Measurements from ENCODE around the gene SBK1. TPM values are rescaled to one million over a fixed set of nuclear protein-coding genes. Genes with fewer than 3 reads are reported as not detected.

The SBK1 gene
- total and polyA plus RNA-seq, 2 donors (not counting 1 experiment from before 2014, with no cell fraction given) = under 0.01 TPM; not detected in 1

- Histone ChIP-seq H3K4me2 (ENCODE audit: extremely low read depth, insufficient read depth, low read length) (no peak overlapping the region), H3K4me3 (replicated peaks in 1 of 4; ENCODE audit: control extremely low read depth in 1 of 4, insufficient read depth in 1 of 4, low read depth in 3 of 4, low read length in 4 of 4) (no peak overlapping the region), H3K79me2 (ENCODE audit: control insufficient read depth, insufficient read depth, low read length) (no peaks in the 10 kb centered on the region), H3K27me3 (ENCODE audit: control insufficient read depth, insufficient read depth, low read length) (peaks cover 26% of the 10 kb centered on the region), H4K20me1 (ENCODE audit: control insufficient read depth, extremely low read depth, insufficient read depth, low read length) (no peaks in the 10 kb centered on the region), H3K9me3 (ENCODE audit: control insufficient read depth, insufficient read depth, low read depth, low read length) (no peaks in the 10 kb centered on the region), H3K9ac (ENCODE audit: insufficient read depth, low read length) (no peak overlapping the region), H3K27ac (ENCODE audit: insufficient read depth, low read length) (no peak overlapping the region), H3K4me1 (ENCODE audit: control insufficient read depth, extremely low read depth, insufficient read depth, low read length) (no peaks in the 10 kb centered on the region), H2AFZ (ENCODE audit: low read length) (no peak overlapping the region), H3K36me3 (ENCODE audit: control insufficient read depth, insufficient read depth, low read length) (no peaks in the 10 kb centered on the region)
- TF ChIP-seq CTCF (conservative IDR thresholded peaks at IDR 0.05 in 1 of 2, IDR thresholded peaks at IDR 0.05 in 1 of 2; ENCODE audit: low read depth in 1 of 2, low read length in 2 of 2) (no peak), EZH2 (IDR thresholded peaks at IDR 0.05; ENCODE audit: low read length, missing control alignments) (no peak)
- no peak for DNase-seq (ENCODE audit: low read depth in 2 of 2)
Observed at GRCh38 chr16:28289939-28290858, 2.1 kb upstream of the SBK1 start.

DNA sequence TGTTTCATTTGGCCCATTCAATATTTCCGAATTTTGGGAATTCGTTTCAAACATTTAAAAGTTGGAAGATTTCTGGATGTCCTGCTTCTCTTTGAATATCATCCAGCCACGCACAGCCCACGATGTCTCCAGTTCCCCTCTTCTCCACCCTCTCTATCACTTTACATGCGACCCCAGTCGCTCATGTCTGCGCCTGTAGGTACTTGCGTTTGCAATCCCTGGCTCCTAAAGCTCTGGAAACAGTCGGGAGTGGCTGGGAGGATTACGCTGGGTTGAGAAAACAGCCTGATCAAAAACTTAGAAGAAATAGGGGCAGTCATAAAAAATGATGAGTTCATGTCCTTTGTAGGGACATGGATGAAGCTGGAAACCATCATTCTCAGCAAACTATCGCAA is 1.5 kb upstream of the SBK1 start:
- TF ChIP-seq EZH2 (IDR thresholded peaks at IDR 0.05; ENCODE audit: low read length, missing control alignments) (no peak), CTCF (conservative IDR thresholded peaks at IDR 0.05 in 1 of 2, IDR thresholded peaks at IDR 0.05 in 1 of 2; ENCODE audit: low read depth in 1 of 2, low read length in 2 of 2) (no peak)
- Histone ChIP-seq H3K9me3 (ENCODE audit: control insufficient read depth, insufficient read depth, low read depth, low read length) (no peaks in the 10 kb centered on the region), H3K27me3 (ENCODE audit: control insufficient read depth, insufficient read depth, low read length) (peaks cover 26% of the 10 kb centered on the region), H3K4me3 (replicated peaks in 1 of 4; ENCODE audit: control extremely low read depth in 1 of 4, insufficient read depth in 1 of 4, low read depth in 3 of 4, low read length in 4 of 4) (no peak overlapping the region), H3K4me2 (ENCODE audit: extremely low read depth, insufficient read depth, low read length) (no peak overlapping the region), H3K9ac (ENCODE audit: insufficient read depth, low read length) (no peak overlapping the region), H3K36me3 (ENCODE audit: control insufficient read depth, insufficient read depth, low read length) (no peaks in the 10 kb centered on the region), H3K4me1 (ENCODE audit: control insufficient read depth, extremely low read depth, insufficient read depth, low read length) (no peaks in the 10 kb centered on the region), H3K79me2 (ENCODE audit: control insufficient read depth, insufficient read depth, low read length) (no peaks in the 10 kb centered on the region), H3K27ac (ENCODE audit: insufficient read depth, low read length) (no peak overlapping the region), H4K20me1 (ENCODE audit: control insufficient read depth, extremely low read depth, insufficient read depth, low read length) (no peaks in the 10 kb centered on the region), H2AFZ (ENCODE audit: low read length) (no peak overlapping the region)
- no peak for DNase-seq (ENCODE audit: low read depth in 2 of 2)

DNA sequence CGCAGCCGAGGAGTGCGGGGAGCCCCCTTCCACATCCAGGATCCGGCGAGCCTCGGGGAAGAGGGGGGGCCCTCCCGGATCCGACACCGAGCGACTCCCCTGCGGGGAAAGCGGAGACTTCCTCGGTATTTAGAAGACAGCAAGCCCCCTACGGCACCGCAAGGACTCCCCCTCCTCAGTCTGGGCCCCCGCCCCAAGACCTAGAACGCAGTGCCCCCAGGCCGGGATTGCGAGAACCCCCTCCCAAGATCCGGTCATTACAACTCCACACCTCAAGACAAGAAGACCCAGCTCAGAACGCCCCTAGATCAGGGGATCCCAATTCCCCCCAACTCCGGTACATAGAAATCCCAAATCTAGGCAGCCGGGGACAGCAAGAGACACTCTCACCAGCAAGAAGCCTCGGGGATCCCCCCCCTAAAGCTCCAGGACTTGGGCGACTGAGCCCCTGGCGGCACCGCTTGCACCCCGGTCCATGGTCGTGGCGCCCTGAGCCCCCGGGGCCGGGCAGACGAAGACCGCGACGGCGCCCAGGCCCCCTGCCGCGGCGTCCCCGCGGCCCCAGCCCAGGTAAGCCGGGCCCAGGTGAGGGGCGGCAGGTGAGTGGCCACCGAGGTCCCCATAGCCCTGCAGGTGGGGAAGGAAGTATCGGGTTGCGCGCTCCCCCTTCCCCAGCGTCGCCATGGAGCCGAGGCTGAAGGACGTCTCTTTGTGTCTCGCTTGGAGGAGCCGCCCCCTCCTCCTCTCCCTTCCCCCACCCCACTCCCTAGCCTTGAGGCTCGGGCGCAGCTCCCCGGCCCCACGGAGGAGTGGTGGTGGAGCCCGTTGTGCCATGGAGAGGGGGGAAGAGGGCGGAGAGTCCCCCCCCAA is 641 bp downstream of the SBK1 start:
- peaks cover 26% of the 10 kb centered on the region for H3K27me3 ChIP-seq (ENCODE audit: control insufficient read depth, insufficient read depth, low read length)
- no peaks in the 10 kb centered on the region for H3K79me2 ChIP-seq (ENCODE audit: control insufficient read depth, insufficient read depth, low read length)
- no peak for DNase-seq (ENCODE audit: low read depth in 2 of 2)
- no peaks in the 10 kb centered on the region for H3K4me1 ChIP-seq (ENCODE audit: control insufficient read depth, extremely low read depth, insufficient read depth, low read length)
- H3K9me3 ChIP-seq (ENCODE audit: control insufficient read depth, insufficient read depth, low read depth, low read length) = no peaks in the 10 kb centered on the region
- peak overlapping the region in 3 of 4 experiments; percentile 31 to 51 (median 36) for H3K4me3 ChIP-seq (replicated peaks in 1 of 4; ENCODE audit: control extremely low read depth in 1 of 4, insufficient read depth in 1 of 4, low read depth in 3 of 4, low read length in 4 of 4)
- no peak overlapping the region for H3K9ac ChIP-seq (ENCODE audit: insufficient read depth, low read length)
- no peaks in the 10 kb centered on the region for H4K20me1 ChIP-seq (ENCODE audit: control insufficient read depth, extremely low read depth, insufficient read depth, low read length)
- no peaks in the 10 kb centered on the region for H3K36me3 ChIP-seq (ENCODE audit: control insufficient read depth, insufficient read depth, low read length)
- H2AFZ ChIP-seq (ENCODE audit: low read length) = no peak overlapping the region
- H3K27ac ChIP-seq (ENCODE audit: insufficient read depth, low read length) = no peak overlapping the region
- peak; percentile 72 for TF ChIP-seq EZH2 (IDR thresholded peaks at IDR 0.05; ENCODE audit: low read length, missing control alignments)
- no peak for TF ChIP-seq CTCF (conservative IDR thresholded peaks at IDR 0.05 in 1 of 2, IDR thresholded peaks at IDR 0.05 in 1 of 2; ENCODE audit: low read depth in 1 of 2, low read length in 2 of 2)
- peak overlapping the region; percentile 71 for H3K4me2 ChIP-seq (ENCODE audit: extremely low read depth, insufficient read depth, low read length)

Data from fibroblast of lung (primary cell).